ENCODE measurements around the gene DNAJC11. TPM values are rescaled to one million over a fixed set of nuclear protein-coding genes. Genes with fewer than 3 reads are reported as not detected.

The DNAJC11 gene
- total RNA-seq, 1 experiment from 2014 or later = 93.6 TPM

GRCh38 chr1:6704746-6705145 lies 3.1 kb upstream of the DNAJC11 start:
- no peak for ATAC-seq
- ChIA-PET POLR2A (no interaction called here), CTCF (interaction anchor here (0.5 kb wide), 1 partner anchor 14 kb away, joined by 3 read pairs; no protein-coding TSS in a partner anchor)
- H3K4me1 ChIP-seq (ENCODE audit: control insufficient read depth, insufficient read depth, low read length) = peaks cover 11% of the 10 kb centered on the region
- peaks cover 2% of the 10 kb centered on the region; the same call in 1 of the 2 replicates for H3K27me3 ChIP-seq (ENCODE audit: control insufficient read depth, insufficient read depth, low read length)
- no peaks in the 10 kb centered on the region; the same call in 1 of the 2 replicates for H3K36me3 ChIP-seq (ENCODE audit: control insufficient read depth, insufficient read depth, low read length)
- in situ Hi-C loops (cut with HindIII; ENCODE audit: low pct_unique_long_range_greater_than_20kb, low sequenced_read_pairs) = no loop called here
- DNase-seq (ENCODE audit: low read depth, low spot score) = no peak
- no peak overlapping the region for H3K27ac ChIP-seq (ENCODE audit: low read length)
- H3K4me3 ChIP-seq (ENCODE audit: low read depth in 2 of 2, low read length in 2 of 2) = no peak overlapping the region
- H3K9me3 ChIP-seq (ENCODE audit: control insufficient read depth, insufficient read depth, low read depth, low read length) = no peaks in the 10 kb centered on the region
- no TSS peak for BruUV-seq (replicated peaks)
- no peak for TF ChIP-seq POLR2AphosphoS5 (IDR thresholded peaks at IDR 0.05; ENCODE audit: low read depth, low read length)
- TF ChIP-seq REST (IDR thresholded peaks at IDR 0.05; ENCODE audit: insufficient read depth in 1 of 2, low read depth in 2 of 2, low read length in 1 of 2) = no peak
- TF ChIP-seq SIN3A (IDR thresholded peaks at IDR 0.05; ENCODE audit: borderline replicate concordance, insufficient read depth, low read depth, low read length) = no peak
- TF ChIP-seq CTCF (IDR thresholded peaks at IDR 0.05) = no peak
- TF ChIP-seq TCF7L2 (IDR thresholded peaks at IDR 0.05; ENCODE audit: low read depth, low read length) = no peak
- intact Hi-C loops (cut with micrococcal nuclease; ENCODE audit: unreplicated experiment) = loop anchor here (5.0 kb wide), 1 partner anchor 653 kb away; no protein-coding TSS in a partner anchor

GRCh38 chr1:6703016-6703415 lies 1.4 kb upstream of the DNAJC11 start:
- BruUV-seq (replicated peaks) = no TSS peak
- in situ Hi-C loops (cut with HindIII; ENCODE audit: low pct_unique_long_range_greater_than_20kb, low sequenced_read_pairs) = no loop called here
- intact Hi-C loops (cut with micrococcal nuclease; ENCODE audit: unreplicated experiment) = no loop called here
- ChIA-PET CTCF (interaction anchor here (0.7 kb wide), 1 partner anchor 443 kb away, joined by 3 read pairs; no protein-coding TSS in a partner anchor), POLR2A (no interaction called here)
- no peak overlapping the region for H3K4me3 ChIP-seq (ENCODE audit: low read depth in 2 of 2, low read length in 2 of 2)
- H3K27me3 ChIP-seq (ENCODE audit: control insufficient read depth, insufficient read depth, low read length) = no peaks in the 10 kb centered on the region
- TF ChIP-seq TCF7L2 (IDR thresholded peaks at IDR 0.05; ENCODE audit: low read depth, low read length) (no peak), SIN3A (IDR thresholded peaks at IDR 0.05; ENCODE audit: borderline replicate concordance, insufficient read depth, low read depth, low read length) (no peak), CTCF (IDR thresholded peaks at IDR 0.05) (no peak), POLR2AphosphoS5 (IDR thresholded peaks at IDR 0.05; ENCODE audit: low read depth, low read length) (no peak)
- no peak for DNase-seq (ENCODE audit: low read depth, low spot score)
- peaks cover 11% of the 10 kb centered on the region for H3K4me1 ChIP-seq (ENCODE audit: control insufficient read depth, insufficient read depth, low read length)
- no peaks in the 10 kb centered on the region; the same call in 1 of the 2 replicates for H3K36me3 ChIP-seq (ENCODE audit: control insufficient read depth, insufficient read depth, low read length)
- H3K9me3 ChIP-seq (ENCODE audit: control insufficient read depth, insufficient read depth, low read depth, low read length) = no peaks in the 10 kb centered on the region
- ATAC-seq = no peak
- H3K27ac ChIP-seq (ENCODE audit: low read length) = no peak overlapping the region

All from Panc1 (cell line).